GM19468 (cell line): ENCODE data around the gene ASXL1.

Source experiments
- ATAC-seq: cut with Tn5 transposase; IDR thresholded peaks from one replicate; pipeline ENCODE4 v1.9.1; 2021; ENCODE audit warnings: mild to moderate bottlenecking, moderate library complexity, moderate number of reproducible peaks; ENCODE audit not compliant: unreplicated experiment; ENCODE audit errors: extremely low read depth

ASXL1 gene

DNA sequence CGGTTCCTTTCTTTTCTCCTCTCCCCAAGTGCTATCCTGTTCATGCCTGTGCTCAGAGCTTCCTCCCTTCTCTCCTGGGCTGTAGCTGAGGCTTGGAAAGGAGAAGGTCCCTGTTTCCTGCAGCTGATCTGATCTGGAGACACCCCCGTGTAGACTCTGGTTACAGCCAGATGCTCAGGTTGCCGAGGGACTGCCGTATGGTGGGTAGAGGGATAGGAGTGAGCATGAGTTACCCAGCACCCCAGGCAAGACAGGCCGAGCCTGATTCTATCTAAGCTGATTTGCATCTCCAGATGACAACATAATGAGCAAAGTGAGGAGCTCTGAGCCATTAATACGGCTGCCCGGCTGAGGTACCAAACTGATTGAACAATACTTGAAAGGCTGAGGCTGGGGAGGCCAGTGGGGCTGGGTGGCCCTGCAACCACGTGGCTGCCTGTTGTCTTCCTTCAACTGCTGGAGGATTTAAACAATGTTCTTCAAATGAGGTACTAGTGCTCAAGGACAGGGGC, 91.8 kb downstream of the ASXL1 start:
- ATAC-seq: no peak

DNA sequence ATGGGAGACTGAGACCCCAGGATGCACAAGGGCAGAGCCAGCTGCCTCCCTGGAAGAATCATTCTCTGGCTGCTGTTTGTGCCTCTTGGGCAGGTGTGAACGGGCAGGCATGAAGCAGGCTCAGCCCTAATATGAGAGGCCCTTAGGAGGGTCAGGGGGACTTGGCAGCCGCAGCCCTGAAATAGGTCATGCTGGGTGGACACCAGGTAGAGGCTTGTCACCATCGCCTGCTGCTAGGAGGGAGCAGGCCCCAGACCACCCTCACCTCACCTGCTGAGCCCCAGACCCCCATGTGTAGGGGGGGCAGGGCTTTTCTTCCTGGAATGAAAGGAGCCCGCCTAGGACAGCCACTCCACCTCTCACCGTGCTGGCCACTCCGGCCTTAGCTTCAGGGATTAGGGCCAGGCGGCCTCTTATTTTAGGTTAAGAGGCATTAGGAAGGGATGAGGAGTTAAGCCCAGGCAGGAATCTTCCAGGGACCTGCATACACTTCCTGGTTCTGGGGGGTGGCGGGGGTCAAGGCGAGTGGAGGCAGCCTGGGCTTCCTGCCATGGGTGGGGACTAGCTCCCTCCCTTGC, 92.4 kb downstream of the ASXL1 start:
- ATAC-seq: no peak

DNA sequence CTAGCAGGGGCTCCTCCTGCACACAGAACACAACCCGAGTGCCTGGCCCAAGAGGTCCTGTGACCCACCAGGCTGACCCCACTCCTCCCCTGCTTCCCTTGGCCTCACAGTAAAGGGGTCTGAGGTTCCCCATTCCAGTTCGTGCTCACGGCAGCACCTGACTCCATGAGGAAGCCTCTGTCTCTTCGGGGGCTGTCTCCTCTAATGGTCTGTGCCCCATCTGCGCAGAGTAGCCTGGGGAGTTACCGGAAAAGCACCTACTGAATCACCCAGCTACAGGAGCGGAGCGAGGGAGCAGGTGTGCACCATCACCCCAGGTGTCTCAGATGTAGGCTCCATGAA, 93.2 kb downstream of the ASXL1 start:
- ATAC-seq: no peak

DNA sequence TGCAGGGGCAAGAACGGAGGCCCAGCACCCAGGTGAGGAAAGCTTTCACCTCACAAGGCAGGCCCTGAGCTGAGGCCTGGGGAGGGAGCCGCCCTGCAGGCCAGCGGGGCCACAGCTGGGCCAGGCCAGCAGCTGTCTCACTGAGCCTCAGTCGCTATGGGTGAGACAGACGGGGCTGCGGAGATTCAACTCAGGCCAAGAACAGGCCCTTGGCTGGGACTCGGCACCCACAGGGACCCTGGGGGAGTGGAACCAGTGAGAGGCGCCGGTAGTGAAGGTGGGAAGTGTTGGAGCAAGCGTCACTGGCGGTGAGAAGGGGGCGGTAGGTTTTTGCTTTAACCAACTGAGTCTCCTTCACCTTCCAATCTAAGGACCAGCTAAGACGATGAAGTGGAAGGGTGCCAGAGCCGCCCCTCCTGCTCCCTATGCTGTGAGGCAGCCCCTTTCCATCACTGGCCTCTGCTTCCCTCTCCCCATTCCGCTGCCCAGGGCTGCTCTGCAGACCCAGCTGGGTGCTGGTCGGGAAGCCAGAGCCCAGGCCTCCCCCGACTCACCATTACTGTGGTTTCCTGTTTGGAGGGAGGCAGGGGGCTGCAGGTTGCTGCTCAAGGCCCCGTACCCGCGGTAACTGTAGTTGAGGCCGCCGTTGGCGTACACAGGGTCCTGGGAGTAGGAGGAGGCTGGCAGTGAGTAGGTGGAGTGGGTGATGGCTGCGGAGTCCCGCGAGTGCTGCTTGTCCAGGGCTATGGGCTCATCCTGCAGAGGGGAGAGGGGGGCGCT, 93.7 kb downstream of the ASXL1 start:
- no peak for ATAC-seq

DNA sequence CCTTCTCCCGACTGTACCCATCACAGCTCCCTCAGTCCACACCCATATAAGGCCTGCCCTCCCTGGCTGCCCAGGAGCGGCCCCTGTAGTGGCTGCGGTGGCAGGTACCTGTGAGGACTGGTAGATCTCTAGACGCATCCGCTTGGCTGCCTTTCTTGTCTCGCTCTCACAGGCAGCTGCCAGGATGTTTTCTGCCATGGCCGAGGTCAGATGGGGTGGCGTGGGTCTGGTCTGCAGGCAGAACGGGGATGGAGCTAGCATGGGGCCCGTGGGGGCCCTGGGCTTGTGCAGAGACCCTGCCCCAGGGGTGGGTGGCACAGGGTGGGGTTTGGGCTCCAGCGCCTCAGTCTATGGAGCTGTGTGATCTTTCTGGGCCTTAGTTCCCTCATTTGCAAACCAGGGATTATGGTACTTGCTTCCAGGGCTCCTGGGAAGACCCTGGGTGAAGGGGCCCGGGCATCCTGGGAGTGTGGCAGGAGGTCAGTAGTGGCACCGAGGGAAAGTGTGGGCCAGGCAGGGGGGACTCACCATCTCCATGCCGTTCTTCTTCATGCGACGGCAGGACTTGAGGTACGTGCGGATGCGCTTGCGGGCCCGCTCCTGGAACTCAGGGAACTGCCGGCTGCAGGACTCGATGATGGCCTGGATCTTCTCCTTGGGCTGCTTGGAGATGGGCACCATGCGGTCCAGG, 94.8 kb downstream of the ASXL1 start:
- no peak for ATAC-seq

DNA sequence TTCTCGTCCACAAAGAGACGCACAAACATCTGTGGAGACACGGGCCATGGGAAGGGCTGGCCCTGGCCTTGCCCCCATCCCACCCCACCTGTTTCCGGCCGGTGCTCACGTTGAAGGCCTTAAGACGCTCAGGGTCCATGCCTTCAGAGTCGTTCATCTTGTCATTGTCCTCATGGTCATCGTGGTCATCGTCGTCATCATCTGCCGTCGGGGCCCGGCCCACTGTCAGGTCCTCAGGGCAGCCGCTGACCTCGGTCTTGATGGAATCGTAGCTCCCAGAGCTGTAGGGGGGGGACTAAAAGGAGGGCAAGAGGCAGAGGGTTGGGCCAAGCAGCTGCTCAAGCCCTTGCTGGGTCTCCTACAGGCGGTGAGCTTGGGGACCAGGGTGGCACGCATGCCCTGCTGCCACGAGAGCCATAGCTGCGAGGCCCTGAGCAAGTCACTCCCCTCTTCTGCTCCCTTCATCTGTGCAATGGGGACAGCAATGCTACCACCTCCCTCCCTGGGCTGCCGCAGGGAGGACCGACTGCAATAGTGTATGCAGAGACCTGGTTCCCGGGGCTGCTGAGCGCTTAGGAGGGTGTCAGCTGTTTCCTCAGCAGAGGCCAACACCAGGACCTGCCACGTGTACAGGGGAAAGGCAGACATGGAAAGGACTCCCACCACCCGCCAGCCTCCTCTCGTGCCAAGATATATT, 95.5 kb downstream of the ASXL1 start:
- no peak for ATAC-seq

DNA sequence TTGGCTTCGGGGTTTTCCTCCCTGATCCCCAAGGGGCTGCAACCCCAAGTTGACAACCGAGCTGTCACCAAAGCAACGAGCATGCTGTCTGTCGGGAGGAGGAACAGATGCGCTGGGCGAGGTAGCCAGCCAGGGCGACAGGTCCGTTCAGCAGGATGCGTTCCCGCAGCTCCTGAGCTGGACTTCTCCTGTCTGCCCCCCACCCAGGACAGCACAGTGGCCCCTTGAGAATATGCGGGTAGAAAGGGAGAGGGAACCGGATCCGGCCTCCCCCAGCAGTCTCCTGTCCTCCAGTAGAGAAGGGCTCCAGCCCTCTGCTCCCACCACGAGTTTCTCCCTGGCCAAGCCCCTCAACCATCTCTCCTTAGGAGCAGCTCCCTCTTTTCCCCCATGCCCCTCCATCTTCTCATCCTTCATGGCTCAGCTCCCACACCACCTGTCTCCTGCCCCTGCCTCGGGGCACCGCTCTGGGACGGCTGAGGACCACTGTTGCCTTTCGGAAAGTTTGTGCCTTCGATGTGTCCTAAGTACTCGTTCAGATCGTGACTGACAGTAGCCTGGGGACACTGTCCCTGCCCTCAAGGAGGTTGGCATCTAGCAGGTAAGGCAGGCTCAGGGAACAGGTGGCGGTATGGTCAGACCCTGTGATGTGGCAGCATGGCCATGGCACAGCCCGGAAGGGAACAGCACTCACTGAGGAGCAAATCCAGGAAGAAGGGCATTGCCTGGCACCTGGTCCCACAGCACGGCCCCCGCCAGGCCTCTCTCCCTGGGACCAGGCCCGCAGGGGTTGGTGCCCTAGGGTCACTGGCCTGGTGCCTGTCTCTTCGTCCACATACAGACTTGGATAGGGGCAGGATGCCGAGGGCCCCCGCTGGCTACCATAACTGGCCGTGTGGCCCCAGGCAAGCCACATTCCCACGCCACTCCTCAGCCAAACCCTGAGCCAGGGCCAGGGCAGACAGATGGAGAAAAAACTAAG, 96.3 kb downstream of the ASXL1 start:
- ATAC-seq: no peak

GRCh38 chr20:32455171-32455900, 97.2 kb downstream of the ASXL1 start:
- no peak for ATAC-seq

DNA sequence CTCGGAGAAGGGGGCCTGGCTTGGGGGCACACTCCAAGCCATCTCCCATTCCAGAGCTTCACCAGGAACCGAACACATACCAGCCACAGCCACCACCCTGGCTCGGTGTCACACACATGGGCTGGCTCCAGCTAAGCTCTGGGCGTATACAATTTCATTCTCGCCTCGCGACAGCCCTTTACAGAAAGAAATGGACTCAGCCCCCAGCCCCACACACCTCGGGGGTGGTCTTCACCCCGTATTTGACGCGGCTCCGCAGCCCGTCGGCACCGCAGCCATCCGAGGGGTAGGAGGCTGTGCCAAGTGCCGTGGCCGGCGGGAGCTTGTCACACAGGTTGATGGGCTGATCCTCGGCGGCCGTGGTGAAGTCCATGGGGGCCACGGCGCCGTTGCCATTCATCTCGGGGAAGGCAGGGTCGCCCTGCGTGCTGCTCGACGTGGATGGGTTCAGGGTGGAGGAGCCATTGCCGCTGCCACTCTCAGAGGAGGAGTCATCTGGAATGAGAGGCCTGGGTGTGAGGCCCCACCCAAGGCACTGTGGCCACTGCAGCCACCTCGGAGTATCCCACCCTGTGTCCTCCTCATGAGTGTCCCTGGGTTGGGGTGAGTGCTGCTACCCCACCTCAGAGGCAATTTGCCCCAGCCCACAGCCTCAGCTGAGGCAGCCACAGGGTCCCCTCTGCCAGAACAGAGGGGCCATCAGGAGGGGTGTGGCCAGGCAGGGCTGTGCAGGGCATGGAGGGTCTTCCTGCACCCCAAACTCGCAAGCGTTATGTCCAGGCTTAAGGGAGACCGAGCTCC, 98.0 kb downstream of the ASXL1 start:
- ATAC-seq: no peak

- ATAC-seq: no peak
Measured at GRCh38 chr20:32456869-32457478, 98.8 kb downstream of the ASXL1 start.

DNA sequence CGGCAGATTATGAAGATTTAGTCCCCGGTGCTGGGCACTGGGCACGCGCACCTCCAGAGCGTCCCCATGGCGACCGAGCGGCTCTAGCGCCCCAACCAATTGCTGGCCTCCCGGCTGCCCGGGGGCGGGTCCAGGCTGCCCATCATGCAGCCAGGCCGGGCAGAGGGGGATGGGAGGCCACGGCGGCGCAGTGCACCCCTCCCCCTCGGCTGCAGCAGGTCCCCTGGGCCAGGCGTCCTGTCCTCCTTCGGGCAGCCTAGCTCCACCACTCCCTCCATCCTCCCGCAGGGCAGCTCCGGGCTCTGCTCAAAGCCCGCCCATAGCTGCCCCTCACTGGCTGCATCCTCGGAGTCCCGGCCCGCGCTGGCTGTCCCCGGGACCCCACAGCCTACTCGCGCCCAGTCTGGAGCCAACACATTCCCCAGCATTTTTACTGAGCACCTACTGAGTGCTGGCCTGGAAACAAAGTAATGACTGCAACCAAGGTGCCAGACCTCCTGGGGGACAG, 99.4 kb downstream of the ASXL1 start:
- no peak for ATAC-seq

GRCh38 chr20:32458061-32458836, 100.1 kb downstream of the ASXL1 start:
- ATAC-seq: no peak

DNA sequence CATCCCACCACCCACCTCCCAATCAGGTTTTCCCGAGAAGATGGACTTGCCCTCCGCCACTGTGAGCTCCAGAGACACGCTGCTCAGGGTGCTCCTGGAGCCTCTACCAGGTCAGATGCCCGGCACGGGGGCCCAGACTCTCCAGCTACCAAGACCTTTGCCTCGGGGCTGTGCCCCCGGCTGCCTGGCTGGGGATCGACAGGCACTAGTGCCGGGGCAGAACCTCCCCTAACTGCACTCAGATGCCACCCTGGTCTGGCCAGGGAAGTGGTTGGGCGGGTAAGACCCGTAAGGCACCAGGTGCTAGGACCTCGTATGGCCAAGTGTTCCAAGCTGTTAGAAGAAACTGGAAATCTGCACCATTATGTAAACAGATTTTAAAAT, 100.7 kb downstream of the ASXL1 start:
- no peak for ATAC-seq

- ATAC-seq: no peak
Measured at GRCh38 chr20:32460231-32460630, 102.1 kb downstream of the ASXL1 start.

DNA sequence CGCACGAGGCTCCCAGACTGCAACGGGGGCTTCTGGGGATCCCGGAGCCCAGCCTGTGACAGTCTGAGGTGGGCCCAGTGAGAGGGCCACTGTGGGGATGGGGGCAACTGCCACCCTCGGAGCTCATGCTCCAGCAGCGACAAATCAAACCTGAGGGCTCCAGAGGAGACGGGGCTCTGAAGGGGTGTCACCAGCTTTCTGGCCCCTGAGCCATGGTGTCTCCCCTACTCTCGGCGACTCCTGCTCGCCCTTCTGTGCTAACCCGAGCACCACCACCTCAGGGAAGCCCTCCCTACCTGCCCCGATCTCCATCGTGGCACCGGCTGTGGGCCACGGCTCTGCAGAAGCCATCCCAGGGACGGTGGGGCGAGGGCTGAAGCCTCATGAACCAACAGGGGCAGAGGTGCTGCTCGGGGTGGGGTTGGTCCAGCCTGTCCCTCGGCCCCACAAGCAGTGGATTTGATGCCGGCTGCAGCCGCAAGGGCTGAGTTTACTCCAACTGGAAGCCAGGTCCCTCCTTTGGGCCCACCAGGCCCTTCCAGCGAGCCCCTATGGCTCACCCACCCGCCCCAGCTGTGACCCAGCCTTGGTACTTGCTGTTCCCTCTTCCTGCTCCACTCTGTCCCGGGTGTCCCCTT, 102.7 kb downstream of the ASXL1 start:
- no peak for ATAC-seq

GRCh38 chr20:32461836-32462600, 103.9 kb downstream of the ASXL1 start:
- ATAC-seq: no peak
